B cell (primary cell): ENCODE data around the gene C1orf122. TPM values are rescaled to one million over a fixed set of nuclear protein-coding genes. Genes with fewer than 3 reads are reported as not detected.

Experiments
- ATAC-seq: fragments of 200-7000 bp; cut with Tn5 transposase; one replicate; pipeline ENCODE4 v1.10.0; 2021; ENCODE audit warnings: low read depth, mild to moderate bottlenecking, moderate number of reproducible peaks, moderate library complexity
- CTCF ChIA-PET: fragments of 350-600 bp; sonication (Branson Sonifier 250); formaldehyde crosslinking; loops from one replicate; lab custom pipeline; 2021; ENCODE audit warnings: antibody characterized with exemption, inconsistent platforms; lab: Charles Lee
- POLR2A ChIA-PET: fragments of 350-600 bp; sonication (Branson Sonifier 250); formaldehyde crosslinking; loops from one replicate; lab custom pipeline; 2021; ENCODE audit warnings: antibody characterized with exemption; lab: Charles Lee
- DNase-seq: peaks from one replicate; pipeline ENCODE4 v3.0.0; 2013
- H2AFZ ChIP-seq: 2 replicates; pipeline ENCODE4 v1.6.1; 2012; ENCODE audit warnings: mild to moderate bottlenecking, low read depth, low read length; ENCODE audit not compliant: insufficient read depth, poor library complexity, severe bottlenecking
- H3K27ac ChIP-seq, 2 donors: 1 replicate in 1 of 2; 2 replicates in 1 of 2; pipeline ENCODE4 v1.5.1; 2012 to 2013; ENCODE audit warnings: low read length in 2 of 2, mild to moderate bottlenecking in 2 of 2, moderate library complexity in 1 of 2
- H3K27me3 ChIP-seq, 4 experiments: fragments of 200-600 bp in 1 of 4; sonication (generic) in 1 of 4; replicated peaks in 1 of 4; 1 replicate in 2 of 4; 2 replicates in 2 of 4; pipeline versions ENCODE4 v1.6.1 to v1.7.0; 2013 to 2016; ENCODE audit warnings: low read length in 3 of 4, mild to moderate bottlenecking in 2 of 4, mixed read lengths in 1 of 4, moderate library complexity in 1 of 4; ENCODE audit not compliant: insufficient read depth in 4 of 4, control insufficient read depth in 3 of 4; ENCODE audit errors: control extremely low read depth in 1 of 4
- H3K36me3 ChIP-seq, 2 experiments: replicated peaks in 1 of 2; 1 replicate in 1 of 2; 2 replicates in 1 of 2; pipeline versions ENCODE4 v1.6.1 to v1.7.1; 2013; ENCODE audit warnings: low read length in 1 of 2; ENCODE audit not compliant: insufficient read depth in 2 of 2, control insufficient read depth in 1 of 2; ENCODE audit errors: control extremely low read depth in 1 of 2, extremely low read depth in 1 of 2
- H3K4me1 ChIP-seq, 2 donors: fragments of 200-600 bp in 1 of 2; sonication (generic) in 1 of 2; 1 replicate in 1 of 2; 2 replicates in 1 of 2; pipeline versions ENCODE4 v1.5.1 to v1.6.1; 2013 to 2017; ENCODE audit warnings: low read length in 2 of 2; ENCODE audit not compliant: control insufficient read depth in 2 of 2, insufficient read depth in 2 of 2
- H3K4me2 ChIP-seq: replicated peaks from 2 replicates; pipeline ENCODE3; 2012; ENCODE audit warnings: mild to moderate bottlenecking, low read depth, low read length; ENCODE audit not compliant: poor library complexity, severe bottlenecking
- H3K4me3 ChIP-seq, 5 experiments: fragments of 200-600 bp in 1 of 5; sonication (generic) in 1 of 5; 1 replicate in 3 of 5; 2 replicates in 2 of 5; pipeline versions ENCODE4 v1.5.1 to v1.7.0; 2011 to 2016; ENCODE audit warnings: low read length in 4 of 5, mild to moderate bottlenecking in 4 of 5, low read depth in 2 of 5, control low read depth in 1 of 5, moderate library complexity in 1 of 5; ENCODE audit not compliant: insufficient read depth in 1 of 5; ENCODE audit errors: control extremely low read depth in 1 of 5, extremely low read depth in 1 of 5
- H3K79me2 ChIP-seq: fragments of 200-600 bp; sonication (generic); one replicate; pipeline ENCODE4 v1.6.0; 2016; ENCODE audit warnings: low read length; ENCODE audit not compliant: control insufficient read depth, insufficient read depth
- H3K9ac ChIP-seq: fragments of 200-600 bp; sonication (generic); 2 replicates; pipeline ENCODE4 v1.6.1; 2017; ENCODE audit warnings: mild to moderate bottlenecking, low read length, moderate library complexity
- H3K9me3 ChIP-seq, 3 donors: one replicate each; pipeline versions ENCODE4 v1.6.1 to v1.7.1; 2013; ENCODE audit warnings: low read length in 2 of 3; ENCODE audit not compliant: control insufficient read depth in 2 of 3, insufficient read depth in 1 of 3; ENCODE audit errors: control extremely low read depth in 1 of 3
- H4K20me1 ChIP-seq: 2 replicates; pipeline ENCODE4 v1.6.0; 2012; ENCODE audit warnings: mild to moderate bottlenecking, low read length; ENCODE audit not compliant: insufficient read depth, control insufficient read depth, poor library complexity, severe bottlenecking
- H3K27ac Mint-ChIP-seq: one replicate; pipeline ENCODE4 v1.8.0; 2021; ENCODE audit warnings: mixed read lengths
- H3K27me3 Mint-ChIP-seq: one replicate; pipeline ENCODE4 v1.8.0; 2021; ENCODE audit warnings: mixed read lengths
- H3K4me1 Mint-ChIP-seq: one replicate; pipeline ENCODE4 v1.8.0; 2021; ENCODE audit warnings: mixed read lengths
- H3K4me3 Mint-ChIP-seq: one replicate; pipeline ENCODE4 v1.8.0; 2021; ENCODE audit warnings: mixed read lengths
- H3K9me3 Mint-ChIP-seq: one replicate; pipeline ENCODE4 v1.8.0; 2022; ENCODE audit warnings: mixed read lengths; ENCODE audit not compliant: insufficient read depth
- CTCF ChIP-seq: fragments of 200-600 bp; IDR thresholded peaks from one replicate; pipeline ENCODE4 v1.8.0; 2022; ENCODE audit warnings: antibody characterized with exemption, mild to moderate bottlenecking
- EZH2 ChIP-seq: IDR thresholded peaks from 2 replicates; pipeline ENCODE4 v1.6.1; 2012; ENCODE audit warnings: borderline replicate concordance, low read depth, mild to moderate bottlenecking, moderate library complexity, low read length; ENCODE audit not compliant: insufficient read depth, poor library complexity, severe bottlenecking
- WGBS: methylation state at CpG from one replicate; pipeline ENCODE4 v1.1.5; 2013; ENCODE audit warnings: missing lambda C conversion rate; ENCODE audit not compliant: insufficient coverage; 5-methylcytosine and 5-hydroxymethylcytosine counted together
- intact Hi-C: fragments of 100-400 bp; cut with micrococcal nuclease; formaldehyde crosslinking; loops from one replicate; pipeline ENCODE4 v1.10.0; 2022
- polyA plus RNA-seq: library from polyadenylated mRNA; depleted of rRNA; stranded (reverse); fragments of >200 nt; gene quantifications from 2 replicates; pipeline ENCODE4 v1.2.3, GENCODE V29; 2012
- total RNA-seq, 2 donors: library from RNA; stranded (reverse); fragments of 120-200 nt in 1 of 2; gene quantifications; 1 replicate in 1 of 2; 2 replicates in 1 of 2; pipeline versions ENCODE4 v1.2.3 to v1.2.4, GENCODE V29; 2013 to 2022

C1orf122 gene
- total and polyA plus RNA-seq, 2 donors (not counting 1 experiment from before 2014, with no cell fraction given) = 15.7 to 16.9 TPM

GRCh38 chr1:37776946-37777516 lies 30.6 kb upstream of the C1orf122 start:
- H3K27ac Mint-ChIP-seq = no peak overlapping the region
- DNase-seq = no peak
- no peak overlapping the region for H3K4me3 Mint-ChIP-seq
- no peaks in the 10 kb centered on the region for H4K20me1 ChIP-seq
- intact Hi-C loops = no loop called here
- no peak overlapping the region for H3K27ac ChIP-seq
- no peaks in the 10 kb centered on the region for H3K27me3 ChIP-seq
- no peak overlapping the region for H2AFZ ChIP-seq
- POLR2A ChIA-PET = no interaction called here
- no peak overlapping the region for H3K9ac ChIP-seq
- H3K27me3 Mint-ChIP-seq = peaks cover 9% of the 10 kb centered on the region
- CTCF ChIA-PET = no interaction called here
- no peaks in the 10 kb centered on the region for H3K79me2 ChIP-seq
- H3K9me3 ChIP-seq = peaks cover 0 to 5% (median 0%) of the 10 kb centered on the region in 3 donors
- H3K36me3 ChIP-seq = no peaks in the 10 kb centered on the region
- TF ChIP-seq EZH2 (no peak), CTCF (no peak)
- no peak overlapping the region for H3K4me2 ChIP-seq
- H3K4me3 ChIP-seq = no peak overlapping the region
- ATAC-seq = no peak
- H3K4me1 Mint-ChIP-seq = peaks cover 11% of the 10 kb centered on the region
- WGBS = 76% methylated on average over 3 of the region's 4 CpGs
- no peaks in the 10 kb centered on the region for H3K9me3 Mint-ChIP-seq
- H3K4me1 ChIP-seq = no peaks in the 10 kb centered on the region

GRCh38 chr1:37778654-37779053 lies 28.9 kb upstream of the C1orf122 start:
- no peak for TF ChIP-seq CTCF
- TF ChIP-seq EZH2 = no peak
- intact Hi-C loops = no loop called here
- Mint-ChIP-seq H3K9me3 (no peaks in the 10 kb centered on the region), H3K4me3 (no peak overlapping the region), H3K27ac (no peak overlapping the region), H3K4me1 (peaks cover 11% of the 10 kb centered on the region), H3K27me3 (peaks cover 9% of the 10 kb centered on the region)
- Histone ChIP-seq H3K4me1 (no peaks in the 10 kb centered on the region), H3K9me3 (peaks cover 0 to 3% (median 0%) of the 10 kb centered on the region in 3 donors), H2AFZ (no peak overlapping the region), H4K20me1 (no peaks in the 10 kb centered on the region), H3K36me3 (no peaks in the 10 kb centered on the region), H3K4me3 (no peak overlapping the region), H3K27me3 (no peaks in the 10 kb centered on the region), H3K4me2 (no peak overlapping the region), H3K9ac (no peak overlapping the region), H3K79me2 (no peaks in the 10 kb centered on the region), H3K27ac (no peak overlapping the region)
- ChIA-PET POLR2A (no interaction called here), CTCF (no interaction called here)
- no peak for DNase-seq
- ATAC-seq = no peak
- 91% methylated on average over 3 of the region's 3 CpGs for WGBS
